ENCODE results near the gene TTC9B. TPM values are rescaled to one million over a fixed set of nuclear protein-coding genes. Genes with fewer than 3 reads are reported as not detected.
A peak's percentile ranks its signal among the peaks of the same experiment; 100 is the strongest.

The TTC9B gene
- total and polyA plus RNA-seq, 11 donors: not detected

DNA sequence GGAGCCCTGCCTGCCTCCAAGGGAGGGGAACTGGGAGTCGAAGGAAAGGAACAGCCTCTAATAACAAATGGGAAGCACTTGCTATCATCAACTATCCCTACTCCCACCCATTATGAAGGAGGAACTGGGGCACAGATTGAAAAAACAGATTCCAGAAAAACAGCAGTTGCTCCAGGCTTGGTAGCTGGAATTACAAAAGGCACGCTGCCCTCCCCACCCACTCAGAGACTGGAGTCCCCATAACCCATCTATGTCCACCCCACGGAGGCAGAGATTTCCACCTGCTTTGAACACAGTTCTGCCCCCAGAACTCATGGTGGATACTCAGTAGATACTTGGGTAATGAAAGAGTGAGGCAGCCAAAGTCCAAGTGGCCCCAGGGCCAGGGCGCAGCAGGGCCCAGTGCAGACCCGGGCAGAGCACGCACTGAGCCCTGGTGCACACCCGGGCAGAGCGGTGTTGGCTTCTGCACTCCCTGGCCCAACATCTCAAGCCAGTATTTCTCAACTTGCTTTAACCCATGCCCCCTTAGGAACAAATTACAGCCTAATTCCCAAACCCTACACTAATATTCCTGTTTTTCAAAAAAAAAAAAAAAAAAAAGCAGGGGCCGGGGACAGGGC lies 27.4 kb upstream of the TTC9B start:
- Histone ChIP-seq H3K4me3 (no peak overlapping the region), H3K27ac (no peak overlapping the region), H3K27me3 (no peaks in the 10 kb centered on the region), H3K9me3 (no peaks in the 10 kb centered on the region), H3K4me1 (peaks cover 0 to 49% (median 23%) of the 10 kb centered on the region in 12 donors), H3K36me3 (peaks cover 0 to 33% (median 18%) of the 10 kb centered on the region in 9 donors)
- DNase-seq (no peak), ATAC-seq (no peak)
- intact Hi-C loops (cut with DNase I): no loop called here
- 78 to 85% (median 79%) methylated on average over 7 to 9 of the region's 9 CpGs for WGBS, 4 donors
- TF ChIP-seq POLR2A (IDR thresholded peaks at IDR 0.05) (no peak), CTCF (IDR thresholded peaks at IDR 0.05) (no peak)

DNA sequence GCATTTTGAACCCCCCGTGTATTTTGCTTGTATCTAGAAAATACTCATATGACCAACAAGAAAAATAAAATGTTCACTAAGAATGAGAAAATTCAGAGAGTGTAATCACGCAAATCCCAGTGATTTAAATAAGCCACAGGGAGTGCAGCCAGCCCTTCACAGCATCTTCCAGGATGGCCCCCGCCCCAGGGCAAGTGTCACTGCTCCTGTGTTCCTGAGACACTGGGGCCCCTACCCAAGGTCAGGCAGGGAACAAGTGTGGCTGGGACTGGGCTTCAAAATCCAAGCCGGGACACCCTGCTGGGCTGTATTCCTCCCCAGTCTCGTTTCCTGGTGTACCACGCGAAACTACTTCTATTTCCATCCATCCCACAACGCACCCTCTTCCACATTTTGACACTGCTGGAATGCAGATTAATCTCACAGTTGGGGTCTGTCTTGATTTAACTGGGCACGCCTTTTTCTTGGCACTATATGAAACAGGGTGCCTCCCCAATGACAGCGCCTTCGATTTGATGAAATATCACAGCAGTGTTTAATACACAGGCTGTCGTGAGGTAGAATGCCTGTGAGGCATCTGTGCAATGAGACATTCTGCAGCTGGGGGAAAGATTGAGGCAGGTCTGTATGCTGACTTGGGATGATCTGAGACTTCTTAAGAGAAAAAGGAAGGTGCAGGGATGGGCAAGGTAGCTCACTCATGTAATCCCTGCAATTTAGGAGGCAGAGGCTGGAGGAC lies 26.6 kb upstream of the TTC9B start:
- intact Hi-C loops (cut with DNase I): loop anchor here in 3 of 10 donors (5.0 kb wide), 1 partner anchor 38 kb away; no protein-coding TSS in a partner anchor
- Histone ChIP-seq H3K4me1 (peaks cover 0 to 49% (median 23%) of the 10 kb centered on the region in 12 donors), H3K27me3 (no peaks in the 10 kb centered on the region), H3K36me3 (peaks cover 0 to 33% (median 22%) of the 10 kb centered on the region in 9 donors), H3K9me3 (no peaks in the 10 kb centered on the region), H3K27ac (no peak overlapping the region), H3K4me3 (no peak overlapping the region)
- ATAC-seq (no peak), DNase-seq (no peak)
- 68 to 76% (median 70%) methylated on average over 12 of the region's 12 CpGs for WGBS, 4 donors
- TF ChIP-seq POLR2A (IDR thresholded peaks at IDR 0.05) (no peak), CTCF (IDR thresholded peaks at IDR 0.05) (no peak)

DNA sequence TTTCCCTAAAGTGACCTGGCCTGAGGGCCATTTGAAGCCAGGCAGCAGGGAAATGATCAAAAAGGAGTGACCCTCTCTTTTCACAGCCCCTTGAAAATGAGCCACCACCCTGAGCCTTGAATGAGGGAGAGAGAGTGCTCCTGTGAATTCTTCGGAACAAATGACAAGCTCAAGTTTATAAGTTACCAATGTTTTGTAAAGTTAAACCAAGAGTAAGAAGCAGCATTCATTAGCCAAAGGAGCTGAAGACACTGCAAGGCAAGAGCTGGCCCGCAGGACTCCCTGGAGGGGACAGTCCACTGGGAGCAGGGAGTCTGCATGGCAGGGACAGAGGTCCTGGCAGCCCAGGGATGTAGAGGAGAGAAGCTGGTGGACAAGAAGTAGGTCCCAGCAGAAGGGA lies 25.0 kb upstream of the TTC9B start:
- no peaks in the 10 kb centered on the region for H3K9me3 ChIP-seq
- TF ChIP-seq CTCF (IDR thresholded peaks at IDR 0.05) (no peak), POLR2A (IDR thresholded peaks at IDR 0.05) (no peak)
- intact Hi-C loops (cut with DNase I): loop anchor here in 3 of 10 donors (5.0 kb wide), 1 partner anchor 39 kb away; no protein-coding TSS in a partner anchor
- peaks cover 0 to 49% (median 23%) of the 10 kb centered on the region in 12 donors for H3K4me1 ChIP-seq
- DNase-seq (no peak), ATAC-seq (no peak)
- H3K36me3 ChIP-seq: peaks cover 0 to 40% (median 31%) of the 10 kb centered on the region in 9 donors
- 92 to 98% (median 96%) methylated on average over 2 of the region's 2 CpGs for WGBS, 4 donors
- no peak overlapping the region for H3K27ac ChIP-seq
- H3K27me3 ChIP-seq: no peaks in the 10 kb centered on the region
- H3K4me3 ChIP-seq: no peak overlapping the region

- H3K36me3 ChIP-seq: peaks cover 0 to 47% (median 38%) of the 10 kb centered on the region in 9 donors
Observed at GRCh38 chr19:40242480-40242879, 24.3 kb upstream of the TTC9B start.

More at GRCh38 chr19:40242480-40242879, 24.3 kb upstream of the TTC9B start:
- intact Hi-C loops (cut with DNase I): loop anchor here in 3 of 10 donors (5.0 kb wide), 1 partner anchor 40 kb away; no protein-coding TSS in a partner anchor
- Histone ChIP-seq H3K27me3 (no peaks in the 10 kb centered on the region), H3K4me1 (peaks cover 0 to 45% (median 23%) of the 10 kb centered on the region in 12 donors), H3K9me3 (no peaks in the 10 kb centered on the region), H3K4me3 (no peak overlapping the region), H3K27ac (peak overlapping the region in 10 of 12 donors; percentile 29 to 72 (median 58))
- WGBS, 4 donors: 72 to 85% (median 78%) methylated on average over 9 to 12 of the region's 12 CpGs
- DNase-seq: no peak
- peak in 2 of 4 donors; percentile 1 to 10 for ATAC-seq
- TF ChIP-seq CTCF (IDR thresholded peaks at IDR 0.05) (no peak), POLR2A (IDR thresholded peaks at IDR 0.05) (no peak)

Measured in heart left ventricle (tissue), 16 donors.